Renal pelvis (tissue), 4 donors: Measurements from ENCODE around the gene LRFN4. TPM values are rescaled to one million over a fixed set of nuclear protein-coding genes. Genes with fewer than 3 reads are reported as not detected.
A peak's percentile ranks its signal among the peaks of the same experiment; 100 is the strongest.

Experiments used
- DNase-seq: peaks from one replicate; pipeline ENCODE4 v3.0.0-alpha.2; 2013
- polyA plus RNA-seq, 3 donors: library from polyadenylated mRNA; unstranded; fragments of 120-200 nt; gene quantifications; one replicate each; pipeline ENCODE4 v1.2.1, GENCODE V29; 2013; ENCODE audit not compliant: insufficient read length in 3 of 3

Gene LRFN4
- polyA plus RNA-seq, 3 donors, result 21.8 to 30.7 (median 27.3) TPM

GRCh38 chr11:66842896-66843775 lies 13.7 kb upstream of the LRFN4 start, which contains the start of gene RCE1:
TSS of gene RCE1 (plus strand) at chr11:66843441. CDS start at chr11:66843456, 15 bp downstream.
- peak; percentile 92 for DNase-seq

- DNase-seq, result no peak
Observed at GRCh38 chr11:66843776-66844495, 12.9 kb upstream of the LRFN4 start.

GRCh38 chr11:66844496-66845142 lies 12.2 kb upstream of the LRFN4 start:
- DNase-seq, result no peak

- no peak for DNase-seq
Observed at GRCh38 chr11:66845143-66845875, 11.6 kb upstream of the LRFN4 start.

GRCh38 chr11:66845876-66846212 lies 11.0 kb upstream of the LRFN4 start:
- no peak for DNase-seq

GRCh38 chr11:66846671-66847091 lies 10.2 kb upstream of the LRFN4 start:
- DNase-seq, result no peak

GRCh38 chr11:66847461-66848232 lies 9.2 kb upstream of the LRFN4 start:
- no peak for DNase-seq

- no peak for DNase-seq
Observed at GRCh38 chr11:66848671-66849500, 8.0 kb upstream of the LRFN4 start.

- no peak for DNase-seq
Observed at GRCh38 chr11:66849501-66850234, 7.2 kb upstream of the LRFN4 start.

- DNase-seq, result no peak
Observed at GRCh38 chr11:66850235-66850587, 6.7 kb upstream of the LRFN4 start.

GRCh38 chr11:66850588-66851238 lies 6.2 kb upstream of the LRFN4 start:
- DNase-seq, result no peak

- no peak for DNase-seq
Observed at GRCh38 chr11:66851239-66851596, 5.6 kb upstream of the LRFN4 start.

GRCh38 chr11:66851698-66852465 lies 5.0 kb upstream of the LRFN4 start:
- DNase-seq, result no peak

GRCh38 chr11:66852466-66853241 lies 4.2 kb upstream of the LRFN4 start:
- DNase-seq, result no peak

GRCh38 chr11:66853242-66854229 lies 3.3 kb upstream of the LRFN4 start:
- no peak for DNase-seq

- no peak for DNase-seq
Observed at GRCh38 chr11:66854231-66854661, 2.6 kb upstream of the LRFN4 start.
